NCI-H146 treated with DMSO at 0.1 percent for 48 hours (cell line): ENCODE measurements around the gene PARVB.
A peak's percentile ranks its signal among the peaks of the same experiment; 100 is the strongest.

Experiments used
- DNase-seq: peaks from one replicate; lab custom pipeline; 2025; ENCODE audit not compliant: unreplicated experiment; lab: John Stamatoyannopoulos, UW

The PARVB gene

GRCh38 chr22:44024288-44024921, at the start of gene PARVB:
Gene PARVB (plus strand): TSS chr22:44024302. CDS start chr22:44024340, 38 bp downstream.
- DNase-seq: no peak

- no peak for DNase-seq
Measured at GRCh38 chr22:43975041-43975440, 49.1 kb upstream of the PARVB start.

- no peak for DNase-seq
Measured at GRCh38 chr22:43976861-43977795, 47.0 kb upstream of the PARVB start.

- DNase-seq: no peak
Measured at GRCh38 chr22:43978558-43978957, 45.5 kb upstream of the PARVB start.

GRCh38 chr22:43980579-43980978, 43.5 kb upstream of the PARVB start:
- no peak for DNase-seq

- no peak for DNase-seq
Measured at GRCh38 chr22:43980996-43981395, 43.1 kb upstream of the PARVB start.

- no peak for DNase-seq
Measured at GRCh38 chr22:43983808-43984207, 40.3 kb upstream of the PARVB start.

- DNase-seq: no peak
Measured at GRCh38 chr22:43985532-43985931, 38.6 kb upstream of the PARVB start.

- no peak for DNase-seq
Measured at GRCh38 chr22:43988116-43988820, 35.8 kb upstream of the PARVB start.

- no peak for DNase-seq
Measured at GRCh38 chr22:43988960-43989359, 35.1 kb upstream of the PARVB start.

GRCh38 chr22:43990044-43990443, 34.1 kb upstream of the PARVB start:
- DNase-seq: no peak

GRCh38 chr22:43991316-43992020, 32.6 kb upstream of the PARVB start:
- DNase-seq: no peak

- no peak for DNase-seq
Measured at GRCh38 chr22:43992331-43992821, 31.7 kb upstream of the PARVB start.

- peak; percentile 8 for DNase-seq
Measured at GRCh38 chr22:43993072-43993760, 30.9 kb upstream of the PARVB start.

GRCh38 chr22:43994006-43994405, 30.1 kb upstream of the PARVB start:
- no peak for DNase-seq

- no peak for DNase-seq
Measured at GRCh38 chr22:43994416-43994815, 29.7 kb upstream of the PARVB start.

- no peak for DNase-seq
Measured at GRCh38 chr22:43995057-43995685, 28.9 kb upstream of the PARVB start.

- DNase-seq: no peak
Measured at GRCh38 chr22:43995798-43996169, 28.3 kb upstream of the PARVB start.

- DNase-seq: no peak
Measured at GRCh38 chr22:43996170-43996980, 27.7 kb upstream of the PARVB start.
